ENCODE measurements around the gene PSMA3.
A peak's percentile ranks its signal among the peaks of the same experiment; 100 is the strongest.

The PSMA3 gene

GRCh38 chr14:58298477-58299400 is 54.1 kb downstream of the PSMA3 start, which contains the start of gene ARID4A:
TSS of gene ARID4A (plus strand) at chr14:58298555. CDS start at chr14:58299855, 1,300 bp downstream.
- H3K27me3 Mint-ChIP-seq (ENCODE audit: low read depth, poor library complexity): no peaks in the 10 kb centered on the region
- H3K9me3 Mint-ChIP-seq: no peaks in the 10 kb centered on the region
- no peak for TF ChIP-seq CTCF (IDR thresholded peaks at IDR 0.05)
- peaks cover 35% of the 10 kb centered on the region for H3K4me1 Mint-ChIP-seq
- peaks cover 48% of the 10 kb centered on the region for H3K36me3 Mint-ChIP-seq (ENCODE audit: low read depth)
- peak within 1 kb of the TSS; percentile 98 for H3K4me3 Mint-ChIP-seq
- DNase-seq: peak; percentile 77
- H3K27ac Mint-ChIP-seq: no peak within 1 kb of the TSS

- Mint-ChIP-seq H3K27ac (peak overlapping the region; percentile 100), H3K4me1 (peaks cover 30% of the 10 kb centered on the region), H3K36me3 (ENCODE audit: low read depth) (peaks cover 40% of the 10 kb centered on the region), H3K4me3 (peak overlapping the region; percentile 98), H3K9me3 (no peaks in the 10 kb centered on the region), H3K27me3 (ENCODE audit: low read depth, poor library complexity) (no peaks in the 10 kb centered on the region)
- DNase-seq: no peak
- TF ChIP-seq CTCF (IDR thresholded peaks at IDR 0.05): no peak
These were observed 55.0 kb downstream of the PSMA3 start for GRCh38 chr14:58299401-58300330.

- DNase-seq: no peak
- no peak for TF ChIP-seq CTCF (IDR thresholded peaks at IDR 0.05)
- no peaks in the 10 kb centered on the region for H3K27me3 Mint-ChIP-seq (ENCODE audit: low read depth, poor library complexity)
- no peak overlapping the region for H3K4me3 Mint-ChIP-seq
- peak overlapping the region; percentile 78 for H3K27ac Mint-ChIP-seq
- peaks cover 34% of the 10 kb centered on the region for H3K36me3 Mint-ChIP-seq (ENCODE audit: low read depth)
- H3K9me3 Mint-ChIP-seq: no peaks in the 10 kb centered on the region
- H3K4me1 Mint-ChIP-seq: peaks cover 17% of the 10 kb centered on the region
These were observed 56.8 kb downstream of the PSMA3 start for GRCh38 chr14:58301416-58301815.

- Mint-ChIP-seq H3K36me3 (ENCODE audit: low read depth) (peaks cover 53% of the 10 kb centered on the region), H3K27me3 (ENCODE audit: low read depth, poor library complexity) (no peaks in the 10 kb centered on the region), H3K4me1 (peaks cover 1% of the 10 kb centered on the region), H3K4me3 (no peak overlapping the region), H3K9me3 (no peaks in the 10 kb centered on the region), H3K27ac (peak overlapping the region; percentile 60)
- no peak for TF ChIP-seq CTCF (IDR thresholded peaks at IDR 0.05)
- DNase-seq: no peak
These were observed 61.1 kb downstream of the PSMA3 start for GRCh38 chr14:58305730-58306129.

GRCh38 chr14:58307597-58308316 is 63.1 kb downstream of the PSMA3 start:
- Mint-ChIP-seq H3K4me3 (no peak overlapping the region), H3K4me1 (no peaks in the 10 kb centered on the region), H3K27ac (no peak overlapping the region), H3K36me3 (ENCODE audit: low read depth) (peaks cover 47% of the 10 kb centered on the region), H3K9me3 (no peaks in the 10 kb centered on the region), H3K27me3 (ENCODE audit: low read depth, poor library complexity) (no peaks in the 10 kb centered on the region)
- no peak for TF ChIP-seq CTCF (IDR thresholded peaks at IDR 0.05)
- no peak for DNase-seq

Data from nephron progenitor cell (in vitro differentiated cells).